Lung (tissue), 12 donors: ENCODE measurements around the gene MMRN1. TPM values are rescaled to one million over a fixed set of nuclear protein-coding genes. Genes with fewer than 3 reads are reported as not detected.

ENCODE experiments used
- ATAC-seq: fragments of 200-7000 bp; cut with Tn5 transposase; one replicate; pipeline ENCODE4 v1.9.1; 2020; ENCODE audit warnings: moderate number of reproducible peaks; ENCODE audit not compliant: insufficient read depth, low FRiP score
- DNase-seq, 3 donors: peaks; one replicate each; pipeline ENCODE4 v3.0.0-alpha.2; 2013 to 2017
- H3K27ac ChIP-seq, 2 donors: one replicate each; pipeline ENCODE4 v1.5.1; 2013; ENCODE audit warnings: mild to moderate bottlenecking in 2 of 2, moderate library complexity in 2 of 2, control low read depth in 1 of 2, inconsistent platforms in 1 of 2, low read depth in 1 of 2, low read length in 1 of 2
- H3K27me3 ChIP-seq, 3 donors: one replicate each; pipeline ENCODE4 v1.5.1; 2013; ENCODE audit warnings: low read length in 2 of 3; ENCODE audit not compliant: control insufficient read depth in 3 of 3, insufficient read depth in 3 of 3
- H3K36me3 ChIP-seq, 4 donors: one replicate each; pipeline ENCODE4 v1.5.1; 2013; ENCODE audit warnings: low read length in 4 of 4, mild to moderate bottlenecking in 1 of 4, moderate library complexity in 1 of 4; ENCODE audit not compliant: control insufficient read depth in 4 of 4, insufficient read depth in 4 of 4
- H3K4me1 ChIP-seq, 5 donors: one replicate each; pipeline ENCODE4 v1.5.1; 2013; ENCODE audit warnings: low read length in 5 of 5, mild to moderate bottlenecking in 2 of 5, moderate library complexity in 1 of 5; ENCODE audit not compliant: control insufficient read depth in 5 of 5, insufficient read depth in 5 of 5
- H3K4me3 ChIP-seq: one replicate; pipeline ENCODE4 v1.5.1; 2013; ENCODE audit warnings: mild to moderate bottlenecking, control low read depth, moderate library complexity
- H3K9ac ChIP-seq, 2 donors: one replicate each; pipeline ENCODE4 v1.5.1; 2013; ENCODE audit warnings: low read length in 2 of 2, control low read depth in 1 of 2; ENCODE audit not compliant: insufficient read depth in 1 of 2
- H3K9me3 ChIP-seq, 4 donors: one replicate each; pipeline ENCODE4 v1.5.1; 2013; ENCODE audit warnings: low read length in 3 of 4, mild to moderate bottlenecking in 1 of 4, moderate library complexity in 1 of 4; ENCODE audit not compliant: control insufficient read depth in 4 of 4, insufficient read depth in 3 of 4
- CTCF ChIP-seq: IDR thresholded peaks from 2 replicates; pipeline ENCODE4 v1.5.1; 2012; ENCODE audit warnings: mild to moderate bottlenecking; ENCODE audit errors: control extremely low read depth, extremely low read depth
- WGBS, 2 donors: extraction: QIAGEN DNeasy Blood & Tissue Kit; methylation state at CpG; one replicate each; pipeline ENCODE4 v1.1.7; 2013; 5-methylcytosine and 5-hydroxymethylcytosine counted together
- polyA plus RNA-seq, 2 donors: library from polyadenylated mRNA; stranded (reverse); fragments of 200-250 nt; gene quantifications; one replicate each; pipeline ENCODE4 v1.2.1, GENCODE V29; 2013
- total RNA-seq, 2 donors: library from RNA; depleted of rRNA in 1 of 2; stranded (reverse); fragments of >200 nt in 1 of 2; gene quantifications; one replicate each; pipeline ENCODE4 v1.2.1, GENCODE V29; 2014 to 2021
- donor health status: control.
- donor health status: control.
- donor health status: Bipolar disorder and iron deficiency.
- donor health status: healthy.
- donor health status: DM: yes; HTN: yes; CAD: no.

Gene MMRN1
- total and polyA plus RNA-seq, 4 donors = 10.2 to 37.4 (median 26.2) TPM

GRCh38 chr4:89995006-89995405 is 100.4 kb downstream of the MMRN1 start:
- no peak overlapping the region for H3K27ac ChIP-seq
- TF ChIP-seq CTCF = no peak
- H3K9ac ChIP-seq = no peak overlapping the region
- WGBS, 2 donors = 69 to 83% methylated on average over 4 of the region's 4 CpGs
- DNase-seq = no peak
- no peaks in the 10 kb centered on the region for H3K27me3 ChIP-seq
- no peak for ATAC-seq
- no peak overlapping the region for H3K4me3 ChIP-seq
- peaks cover 0 to 4% (median 0%) of the 10 kb centered on the region in 5 donors for H3K4me1 ChIP-seq
- no peaks in the 10 kb centered on the region for H3K36me3 ChIP-seq
- H3K9me3 ChIP-seq = no peaks in the 10 kb centered on the region

- H3K9me3 ChIP-seq = no peaks in the 10 kb centered on the region
- TF ChIP-seq CTCF = no peak
- no peak overlapping the region for H3K4me3 ChIP-seq
- H3K4me1 ChIP-seq = peaks cover 0 to 4% (median 0%) of the 10 kb centered on the region in 5 donors
- no peaks in the 10 kb centered on the region for H3K36me3 ChIP-seq
- DNase-seq (no peak), ATAC-seq (no peak)
- WGBS, 2 donors = 79 to 84% methylated on average over 2 of the region's 2 CpGs
- no peaks in the 10 kb centered on the region for H3K27me3 ChIP-seq
- H3K9ac ChIP-seq = no peak overlapping the region
- H3K27ac ChIP-seq = no peak overlapping the region
Measured at GRCh38 chr4:89995814-89996213, 101.2 kb downstream of the MMRN1 start.

- 83 to 86% methylated on average over 4 of the region's 4 CpGs for WGBS, 2 donors
Measured at GRCh38 chr4:89997171-89997704, 102.6 kb downstream of the MMRN1 start.

More at GRCh38 chr4:89997171-89997704, 102.6 kb downstream of the MMRN1 start:
- no peak overlapping the region for H3K4me3 ChIP-seq
- H3K27me3 ChIP-seq = no peaks in the 10 kb centered on the region
- no peaks in the 10 kb centered on the region for H3K36me3 ChIP-seq
- no peak overlapping the region for H3K9ac ChIP-seq
- H3K4me1 ChIP-seq = peaks cover 0 to 4% (median 0%) of the 10 kb centered on the region in 5 donors
- no peak overlapping the region for H3K27ac ChIP-seq
- peaks cover 0 to 2% (median 0%) of the 10 kb centered on the region in 4 donors for H3K9me3 ChIP-seq
- DNase-seq = no peak
- ATAC-seq = no peak
- TF ChIP-seq CTCF = no peak
